PC-3 (cell line): ENCODE results near the gene GSTA5.

Source experiments
- CTCF ChIP-seq: fragments of 300-600 bp; sonication (generic); conservative IDR thresholded peaks from 2 replicates; pipeline ENCODE4 v1.5.1; 2017; ENCODE audit warnings: antibody characterized with exemption, low read depth, mild to moderate bottlenecking, low read length
- EZH2 ChIP-seq: fragments of 300-600 bp; sonication (generic); IDR thresholded peaks from one replicate; pipeline ENCODE4 v1.6.1; 2017; ENCODE audit warnings: antibody characterized with exemption, mild to moderate bottlenecking, low read length; ENCODE audit not compliant: unreplicated experiment
- EZH2phosphoT487 ChIP-seq: fragments of 300-600 bp; sonication (generic); IDR thresholded peaks from 2 replicates; pipeline ENCODE4 v1.6.1; 2018; ENCODE audit warnings: mild to moderate bottlenecking, antibody characterized with exemption, low read length, borderline replicate concordance

- TF ChIP-seq CTCF (no peak), EZH2phosphoT487 (no peak), EZH2 (no peak)
Measured at GRCh38 chr6:52840763-52841585, at the start of gene GSTA5.
